GM21723 (cell line): ENCODE measurements around the gene FA2H.
"Not testable (repeated sequence)": the region's sequence is repeated elsewhere in the genome, so short reads cannot be mapped to it uniquely, and the experiment has no call there.

Experiments
- ATAC-seq: cut with Tn5 transposase; IDR thresholded peaks from one replicate; pipeline ENCODE4 v1.9.1; 2021; ENCODE audit warnings: mild to moderate bottlenecking, moderate library complexity; ENCODE audit not compliant: unreplicated experiment

Gene FA2H

DNA sequence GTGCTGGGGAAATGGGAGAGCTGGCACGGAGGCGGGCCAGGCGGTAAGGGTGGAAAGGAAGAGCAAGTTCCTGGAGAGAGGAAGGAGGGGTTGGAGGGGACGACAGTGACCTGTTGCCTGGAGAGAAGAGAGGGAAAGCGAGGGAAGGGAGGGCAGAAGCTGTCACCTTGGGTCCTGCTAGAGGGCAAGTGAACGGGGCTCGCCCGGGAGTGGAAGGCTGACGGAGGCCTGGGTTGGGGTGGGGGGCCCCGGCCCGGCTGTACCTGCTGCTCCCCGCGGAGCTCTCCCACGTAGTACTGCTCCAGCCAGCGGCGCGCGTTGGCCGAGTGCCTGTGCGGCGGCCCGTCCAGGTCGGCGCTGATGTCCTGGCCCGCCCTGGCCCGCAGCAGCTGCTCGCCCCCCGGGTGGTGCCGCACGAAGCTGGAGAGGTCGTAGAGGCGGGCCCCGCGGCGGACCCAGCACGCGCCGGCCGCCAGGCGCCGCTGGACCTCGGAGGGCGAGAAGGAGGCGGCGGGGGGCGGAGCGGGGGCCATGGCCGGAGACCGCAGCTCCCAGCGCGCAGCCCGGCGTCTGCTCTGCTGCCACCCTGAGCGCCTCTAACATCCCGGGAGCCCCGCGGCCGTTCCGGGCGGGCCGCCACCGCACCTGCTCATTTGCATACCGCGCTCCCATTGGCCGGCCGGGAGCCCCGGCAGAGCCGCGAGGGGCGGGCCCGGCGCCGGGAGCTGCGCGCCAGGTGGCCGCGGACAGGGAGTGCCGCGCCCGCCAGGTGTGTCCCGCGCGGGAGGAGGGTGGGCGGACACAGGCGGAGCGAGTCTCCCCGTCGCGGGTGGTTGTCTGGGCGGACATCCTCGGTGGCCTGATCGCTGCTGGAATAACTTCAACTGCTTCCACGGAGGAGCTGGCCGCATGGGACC lies at the start of gene FA2H:
Gene FA2H (minus strand): TSS at position 598 of the 917 bp plus-strand sequence. CDS start 65 bp downstream, at position 533.
- ATAC-seq, result peak; percentile 89

GRCh38 chr16:74817851-74818250 lies 43.2 kb upstream of the FA2H start:
- no peak for ATAC-seq

DNA sequence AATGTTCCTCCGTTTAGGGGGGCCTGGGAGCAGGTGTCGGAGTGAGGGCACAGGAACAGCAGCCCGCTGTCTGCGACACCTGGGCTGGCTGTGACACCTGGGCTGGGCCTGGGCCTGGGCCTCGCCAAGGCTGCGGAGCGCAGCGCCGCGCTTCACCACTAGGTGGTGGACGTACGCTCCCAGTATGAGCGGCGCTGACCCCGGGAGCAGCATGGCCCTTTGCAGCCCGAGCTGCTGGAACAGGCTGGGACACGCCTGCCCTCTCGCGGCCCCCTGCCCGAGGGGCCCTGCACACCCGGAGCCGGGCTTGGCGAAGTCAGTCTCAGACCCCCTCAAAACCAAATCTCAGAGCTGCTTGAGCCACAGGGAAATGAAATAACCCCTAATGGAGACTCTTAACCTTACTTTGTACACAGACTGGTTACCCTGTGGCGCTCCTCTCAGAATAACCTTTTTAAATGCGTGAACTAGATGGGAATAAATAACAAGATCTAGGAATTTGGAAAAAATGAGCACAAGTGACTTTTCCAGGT lies 38.6 kb upstream of the FA2H start:
- ATAC-seq, result peak; percentile 100

GRCh38 chr16:74811911-74812310 lies 37.3 kb upstream of the FA2H start:
- ATAC-seq, result no peak

GRCh38 chr16:74811216-74811615 lies 36.6 kb upstream of the FA2H start:
- ATAC-seq, result not testable (repeated sequence)

DNA sequence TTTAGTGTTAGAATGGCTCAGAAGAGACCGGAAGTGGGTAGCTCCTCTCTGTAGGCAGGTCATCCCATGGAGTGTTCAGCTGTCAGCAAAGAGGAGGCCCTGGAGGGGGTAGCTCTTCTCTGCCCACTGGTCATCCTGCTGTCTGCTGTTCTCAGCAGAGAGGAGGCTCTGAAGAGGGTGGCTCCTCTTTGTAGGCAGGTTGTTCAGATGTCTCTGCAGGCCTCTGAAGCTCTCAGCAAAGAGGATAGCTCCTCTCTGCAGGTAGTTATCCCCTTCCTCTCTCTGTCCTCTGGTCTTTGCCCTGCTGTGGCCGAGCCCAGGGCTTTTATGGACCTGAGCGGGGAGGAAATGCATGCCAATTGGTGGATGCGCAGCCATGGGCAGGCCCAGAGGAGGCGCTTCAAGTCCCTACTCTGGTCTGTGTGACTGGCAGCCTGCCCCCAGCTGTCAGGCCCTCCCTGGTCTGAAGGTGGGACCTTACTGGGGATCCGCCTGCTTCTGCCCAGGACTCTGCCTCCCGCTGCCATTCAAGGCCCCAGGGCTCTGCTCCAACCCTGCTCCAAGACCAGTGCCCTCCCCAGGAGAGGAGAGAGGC lies 32.5 kb upstream of the FA2H start:
- ATAC-seq, result no peak

- ATAC-seq, result no peak
Measured at GRCh38 chr16:74800216-74800871, 25.7 kb upstream of the FA2H start.

DNA sequence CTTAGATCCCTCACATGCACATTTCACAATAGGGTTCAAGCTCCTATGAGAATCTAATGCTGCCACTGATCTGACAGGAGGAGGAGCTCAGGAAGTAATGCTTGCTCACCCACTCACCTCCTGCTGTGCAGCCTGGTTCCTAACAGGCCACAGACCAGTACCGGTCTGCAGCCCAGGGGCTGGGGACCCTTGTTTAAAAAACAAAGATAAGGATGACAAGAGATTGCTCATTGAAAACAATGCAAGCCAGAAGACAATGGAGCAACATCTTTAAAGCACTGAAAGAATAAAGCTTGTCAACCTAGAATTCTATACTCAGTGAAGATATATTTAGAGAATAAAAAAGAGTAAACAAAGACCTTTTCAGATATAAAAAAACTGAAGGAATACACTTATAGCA lies 22.8 kb upstream of the FA2H start:
- ATAC-seq, result no peak

DNA sequence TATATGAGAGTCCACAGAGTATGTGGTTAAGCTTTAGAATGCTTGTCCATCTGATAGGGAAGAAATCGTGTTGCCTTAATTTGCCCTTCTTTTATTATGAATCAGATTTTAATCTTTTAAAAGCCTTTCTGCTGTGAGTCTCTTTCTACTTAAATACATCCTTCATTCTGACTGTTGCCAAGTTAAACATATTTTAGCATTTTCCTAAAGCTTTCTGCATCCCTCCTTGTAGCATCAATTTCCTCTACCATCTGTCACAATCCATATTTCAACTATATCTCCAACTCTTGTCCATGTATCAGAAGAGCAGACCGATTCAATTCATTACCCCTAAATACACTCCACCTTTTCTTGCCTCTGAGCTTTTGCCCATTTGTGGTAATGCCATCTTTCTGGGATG lies 20.5 kb upstream of the FA2H start:
- ATAC-seq, result no peak

GRCh38 chr16:74794668-74795067 lies 20.0 kb upstream of the FA2H start:
- ATAC-seq, result no peak

DNA sequence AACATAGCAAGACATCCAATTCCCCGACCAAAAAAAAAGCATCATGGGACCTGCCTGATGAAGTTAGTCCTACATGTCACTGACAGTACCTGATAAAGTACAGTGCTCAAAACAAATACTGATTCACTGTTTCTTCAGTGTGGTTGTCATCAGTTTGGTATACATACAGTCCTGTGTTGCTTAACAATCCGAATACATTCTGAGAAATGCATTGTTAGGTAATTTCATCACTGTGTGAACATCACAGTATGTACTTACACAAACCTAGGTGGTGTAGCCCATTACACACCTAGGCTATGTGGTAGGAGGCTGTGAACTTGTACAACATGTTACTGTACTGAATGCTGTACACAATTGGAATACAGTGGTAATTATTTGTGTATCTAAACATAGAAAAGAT lies 19.0 kb upstream of the FA2H start:
- ATAC-seq, result no peak

DNA sequence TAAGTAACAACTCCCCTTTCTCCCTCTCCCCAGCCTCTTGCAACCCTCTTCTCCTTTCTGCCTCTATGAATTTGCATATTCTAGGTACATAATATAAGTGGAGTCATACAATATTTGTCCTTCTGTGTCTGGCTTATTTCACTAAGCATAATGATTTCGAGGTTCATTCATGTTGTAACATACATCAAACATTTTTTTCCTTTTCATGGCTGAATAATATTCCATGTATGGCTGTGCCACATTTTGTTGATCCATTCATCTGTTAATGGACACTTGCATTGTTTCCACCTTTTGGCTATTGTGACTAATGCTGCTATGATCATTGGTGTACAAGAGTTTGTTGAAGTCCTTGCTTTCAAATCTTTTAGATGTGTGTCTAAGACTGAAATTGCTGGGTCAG lies 17.6 kb upstream of the FA2H start:
- no peak for ATAC-seq

DNA sequence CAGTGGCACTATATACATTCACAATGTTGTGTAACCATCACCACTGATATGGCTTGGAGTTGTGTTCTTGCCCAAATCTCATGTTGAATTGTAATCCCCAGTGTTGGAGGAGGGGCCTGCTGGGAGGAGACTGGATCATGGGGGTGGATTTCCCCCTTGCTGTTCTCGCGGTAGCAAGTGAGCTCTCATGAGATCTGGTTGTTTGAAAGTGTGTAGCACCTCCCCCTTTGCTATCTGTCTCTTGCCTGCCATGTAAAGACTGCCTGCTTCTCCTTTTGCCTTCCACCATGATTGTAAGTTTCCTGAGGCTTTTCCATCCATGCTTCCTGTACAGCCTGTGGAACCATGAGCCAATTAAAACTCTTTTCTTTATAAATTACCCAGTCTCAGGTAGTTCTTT lies 17.1 kb upstream of the FA2H start:
- not testable (repeated sequence) for ATAC-seq

GRCh38 chr16:74788108-74788507 lies 13.5 kb upstream of the FA2H start:
- no peak for ATAC-seq

GRCh38 chr16:74785031-74785430 lies 10.4 kb upstream of the FA2H start:
- ATAC-seq, result no peak

GRCh38 chr16:74778646-74779045 lies 4.0 kb upstream of the FA2H start:
- no peak for ATAC-seq

- ATAC-seq, result no peak
Measured at GRCh38 chr16:74776926-74777325, 2.3 kb upstream of the FA2H start.

GRCh38 chr16:74775255-74775654 lies 635 bp upstream of the FA2H start:
- no peak for ATAC-seq

DNA sequence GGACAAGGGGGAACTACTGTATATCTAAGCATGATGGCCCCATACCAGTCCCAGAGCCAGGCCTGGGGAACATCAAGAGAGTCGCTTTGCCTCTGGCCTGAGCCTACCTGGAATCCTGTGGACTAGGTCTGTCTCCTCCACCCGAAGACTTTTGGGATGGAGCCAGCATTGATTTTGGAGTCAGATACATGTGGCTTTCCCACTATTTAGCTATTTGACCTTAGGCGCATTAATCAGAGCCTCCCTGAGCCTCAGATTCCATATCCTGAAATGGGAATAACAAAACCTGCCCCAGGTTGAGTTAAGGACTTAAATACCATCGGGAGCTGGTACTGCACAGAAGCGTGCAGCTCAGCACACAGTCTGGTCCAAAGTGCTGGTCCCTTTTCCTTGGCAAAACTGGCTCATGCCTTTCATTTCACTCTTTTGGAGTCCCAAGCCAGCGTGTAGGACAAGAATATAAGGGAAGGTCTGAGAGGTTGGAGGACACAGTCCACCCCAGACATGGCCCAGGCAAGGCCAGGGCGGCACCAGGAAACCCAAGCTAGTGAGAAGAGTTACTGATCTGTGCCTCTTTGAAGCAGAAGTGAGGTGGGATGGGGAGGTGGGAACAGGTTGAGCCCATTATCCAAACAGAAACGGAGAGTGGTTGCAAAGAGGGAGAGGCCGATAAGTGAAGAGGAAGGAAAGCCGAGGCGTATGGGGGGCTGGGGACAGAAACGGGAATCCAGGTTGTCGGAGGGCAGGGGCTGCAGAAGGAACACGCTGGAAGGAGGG lies 986 bp downstream of the FA2H start:
- no peak for ATAC-seq

DNA sequence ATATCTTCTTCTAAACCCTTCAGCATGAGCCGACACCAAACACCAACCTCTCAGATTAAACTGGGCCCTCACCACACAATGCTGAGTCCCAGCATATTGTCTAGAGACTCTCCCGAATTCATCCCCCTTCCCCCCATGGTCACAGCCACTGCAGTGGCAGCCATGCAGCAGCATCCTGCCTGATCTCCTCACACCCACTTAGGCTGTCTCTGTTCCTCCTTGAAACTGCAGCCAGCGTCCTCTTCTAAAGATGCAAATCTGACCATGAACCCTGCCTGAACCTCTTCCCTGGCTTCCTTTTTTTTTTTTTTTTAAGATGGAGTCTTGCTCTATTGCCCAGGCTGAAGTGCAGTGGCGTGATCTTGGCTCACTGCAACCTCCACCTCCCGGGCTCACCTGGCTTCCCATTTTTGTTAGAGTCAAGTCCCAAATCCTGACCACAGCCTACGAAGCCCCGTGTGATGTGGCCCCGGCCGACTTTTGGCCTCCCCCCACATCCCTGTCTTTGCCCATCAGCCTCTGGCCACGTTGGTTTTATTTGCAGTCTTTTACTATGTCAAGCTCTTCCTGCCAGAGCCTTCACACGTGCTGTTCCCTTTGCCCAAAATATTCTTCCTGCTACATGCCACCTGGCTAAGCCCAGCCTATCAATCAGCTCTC lies 2.8 kb downstream of the FA2H start:
- ATAC-seq, result peak; percentile 70
